Erythroblast (primary cell): ENCODE data around the gene P2RY1.

ENCODE experiments used
- GATA1 ChIP-seq: IDR thresholded peaks from 2 replicates; pipeline ENCODE4 v1.6.1; 2011; ENCODE audit warnings: low read depth, mild to moderate bottlenecking, control low read depth, low read length, moderate library complexity
- POLR2A ChIP-seq: IDR thresholded peaks from 2 replicates; pipeline ENCODE4 v1.6.1; 2011; ENCODE audit warnings: mild to moderate bottlenecking, low read length

GRCh38 chr3:152834191-152834775 lies 648 bp upstream of the P2RY1 start:
- TF ChIP-seq POLR2A = no peak
- no peak for TF ChIP-seq GATA1
